GM18505 (cell line): ENCODE measurements around the gene OVCA2.

ENCODE experiments used
- ATAC-seq: cut with Tn5 transposase; IDR thresholded peaks from one replicate; pipeline ENCODE4 v1.9.1; 2021; ENCODE audit not compliant: unreplicated experiment
- POLR2A ChIP-seq: IDR thresholded peaks from 4 replicates; pipeline ENCODE4 v1.6.1; 2011; ENCODE audit warnings: borderline replicate concordance; ENCODE audit not compliant: insufficient read depth, insufficient read length; ENCODE audit errors: extremely low read depth

Gene OVCA2

GRCh38 chr17:2064520-2064971 lies 22.7 kb downstream of the OVCA2 start:
- no peak for ATAC-seq
- TF ChIP-seq POLR2A: no peak

GRCh38 chr17:2064980-2065785 lies 23.4 kb downstream of the OVCA2 start:
- no peak for ATAC-seq
- TF ChIP-seq POLR2A: peak; percentile 19

GRCh38 chr17:2065949-2066400 lies 24.2 kb downstream of the OVCA2 start:
- no peak for TF ChIP-seq POLR2A
- no peak for ATAC-seq

GRCh38 chr17:2067048-2067561 lies 25.3 kb downstream of the OVCA2 start:
- no peak for ATAC-seq
- no peak for TF ChIP-seq POLR2A

- ATAC-seq: no peak
- TF ChIP-seq POLR2A: no peak
These were observed 25.8 kb downstream of the OVCA2 start for GRCh38 chr17:2067608-2068024.

GRCh38 chr17:2068031-2068518 lies 26.3 kb downstream of the OVCA2 start:
- no peak for ATAC-seq
- TF ChIP-seq POLR2A: no peak

GRCh38 chr17:2068519-2069051 lies 26.8 kb downstream of the OVCA2 start:
- peak; percentile 3 for TF ChIP-seq POLR2A
- no peak for ATAC-seq

GRCh38 chr17:2070241-2071023 lies 28.6 kb downstream of the OVCA2 start:
- peak; percentile 71 for ATAC-seq

GRCh38 chr17:2071024-2071385 lies 29.2 kb downstream of the OVCA2 start:
- ATAC-seq: no peak
- no peak for TF ChIP-seq POLR2A

More at GRCh38 chr17:2070241-2071023, 28.6 kb downstream of the OVCA2 start:
- TF ChIP-seq POLR2A: peak; percentile 41

- no peak for ATAC-seq
- no peak for TF ChIP-seq POLR2A
These were observed 29.8 kb downstream of the OVCA2 start for GRCh38 chr17:2071455-2072281.

GRCh38 chr17:2074919-2075318 lies 33.1 kb downstream of the OVCA2 start:
- TF ChIP-seq POLR2A: no peak
- ATAC-seq: no peak

GRCh38 chr17:2075336-2076086 lies 33.7 kb downstream of the OVCA2 start:
- TF ChIP-seq POLR2A: no peak
- ATAC-seq: no peak
